GM19043 (cell line): ENCODE data around the gene RAET1E.
"Not testable (repeated sequence)": the region's sequence is repeated elsewhere in the genome, so short reads cannot be mapped to it uniquely, and the experiment has no call there.

ENCODE experiments used
- ATAC-seq: cut with Tn5 transposase; IDR thresholded peaks from one replicate; pipeline ENCODE4 v1.9.1; 2021; ENCODE audit warnings: low read depth; ENCODE audit not compliant: unreplicated experiment

RAET1E gene

GRCh38 chr6:149929422-149929821 lies 31.5 kb upstream of the RAET1E start:
- ATAC-seq = no peak

DNA sequence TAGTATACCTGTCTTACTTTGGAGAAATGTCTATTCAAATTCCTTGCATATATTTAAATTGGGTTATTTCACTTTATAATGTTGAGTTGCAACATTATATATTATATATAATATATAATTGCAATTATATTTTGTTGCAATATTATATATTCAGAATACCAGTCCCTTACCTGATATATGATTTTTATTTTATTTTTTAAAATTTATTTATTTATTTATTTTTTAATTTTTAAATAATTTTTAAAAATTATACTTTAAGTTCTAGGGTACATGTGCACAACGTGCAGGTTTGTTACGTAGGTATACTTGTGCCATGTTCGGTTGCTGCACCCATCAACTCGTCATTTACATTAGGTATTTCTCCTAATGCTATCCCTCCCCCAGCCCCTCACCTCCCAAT lies 29.1 kb upstream of the RAET1E start:
- not testable (repeated sequence) for ATAC-seq

DNA sequence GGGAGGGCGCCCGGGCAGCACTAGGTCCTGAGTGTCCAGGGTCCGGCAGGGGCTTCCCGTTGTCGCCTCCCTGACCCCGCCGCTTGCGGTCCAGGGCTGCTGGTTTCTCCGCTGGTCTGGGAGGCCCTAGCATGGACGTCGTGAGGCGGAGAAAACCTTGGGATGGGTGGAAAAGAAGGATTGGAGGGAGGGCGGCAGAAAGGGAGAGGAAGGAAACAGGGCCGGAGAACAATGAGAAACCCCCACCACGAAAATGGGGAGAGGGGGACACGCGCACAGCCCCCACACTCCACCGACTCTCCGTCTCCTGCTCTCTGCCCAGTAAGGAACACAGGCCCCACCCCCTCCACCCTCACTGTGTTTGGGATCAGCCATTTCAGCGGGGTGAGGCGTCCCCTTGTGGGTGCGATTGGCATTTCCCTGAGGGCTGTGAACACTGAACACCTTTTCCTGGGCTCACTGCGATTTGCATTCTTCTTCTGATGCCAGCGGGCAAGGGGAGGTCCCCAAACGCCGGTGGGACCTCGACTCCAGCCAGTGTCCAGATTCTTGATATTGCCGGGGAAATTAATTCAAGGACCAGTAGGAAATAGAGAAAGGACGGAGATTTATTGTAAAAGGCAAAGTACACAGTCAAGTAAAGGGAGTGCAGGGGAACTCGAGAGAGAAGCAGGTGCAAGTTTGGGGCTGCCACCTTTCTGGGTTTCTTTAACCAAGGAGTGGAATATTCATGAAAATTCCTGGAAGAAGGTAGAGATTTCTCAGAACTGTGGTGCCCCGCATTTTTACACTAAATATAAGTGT lies 28.3 kb upstream of the RAET1E start:
- peak; percentile 63 for ATAC-seq

- ATAC-seq = no peak
Measured at GRCh38 chr6:149925253-149925973, 27.5 kb upstream of the RAET1E start.

GRCh38 chr6:149924933-149925252 lies 27.0 kb upstream of the RAET1E start:
- ATAC-seq = no peak

- ATAC-seq = no peak
Measured at GRCh38 chr6:149924206-149924932, 26.5 kb upstream of the RAET1E start.

- no peak for ATAC-seq
Measured at GRCh38 chr6:149923327-149923986, 25.5 kb upstream of the RAET1E start.

GRCh38 chr6:149922642-149923326 lies 24.9 kb upstream of the RAET1E start, which contains the start of gene RAET1G:
RAET1G (minus strand) TSS chr6:149923121; CDS start chr6:149923010, 111 bp downstream.
- ATAC-seq = no peak

GRCh38 chr6:149922091-149922490 lies 24.2 kb upstream of the RAET1E start:
- not testable (repeated sequence) for ATAC-seq

- ATAC-seq = no peak
Measured at GRCh38 chr6:149921361-149921760, 23.4 kb upstream of the RAET1E start.

DNA sequence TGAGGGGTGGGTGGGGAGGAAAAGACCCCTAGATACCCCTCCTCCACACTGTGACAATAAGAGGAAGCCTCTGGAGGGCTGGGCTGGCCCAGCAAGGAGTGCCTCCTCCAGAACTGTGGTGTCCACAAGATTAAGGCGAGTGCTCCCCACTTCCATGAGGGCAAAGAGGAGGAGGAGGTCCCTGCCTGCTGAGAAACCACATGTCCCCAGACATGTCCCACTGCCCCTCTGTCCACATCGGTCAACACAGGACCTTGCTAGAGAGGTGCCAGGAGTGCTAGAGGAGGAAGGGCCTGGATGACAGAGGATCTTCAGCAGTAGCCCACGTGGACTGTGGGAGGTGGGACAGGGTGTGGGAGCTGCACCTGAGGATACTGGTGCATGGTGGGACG lies 21.9 kb upstream of the RAET1E start:
- no peak for ATAC-seq

DNA sequence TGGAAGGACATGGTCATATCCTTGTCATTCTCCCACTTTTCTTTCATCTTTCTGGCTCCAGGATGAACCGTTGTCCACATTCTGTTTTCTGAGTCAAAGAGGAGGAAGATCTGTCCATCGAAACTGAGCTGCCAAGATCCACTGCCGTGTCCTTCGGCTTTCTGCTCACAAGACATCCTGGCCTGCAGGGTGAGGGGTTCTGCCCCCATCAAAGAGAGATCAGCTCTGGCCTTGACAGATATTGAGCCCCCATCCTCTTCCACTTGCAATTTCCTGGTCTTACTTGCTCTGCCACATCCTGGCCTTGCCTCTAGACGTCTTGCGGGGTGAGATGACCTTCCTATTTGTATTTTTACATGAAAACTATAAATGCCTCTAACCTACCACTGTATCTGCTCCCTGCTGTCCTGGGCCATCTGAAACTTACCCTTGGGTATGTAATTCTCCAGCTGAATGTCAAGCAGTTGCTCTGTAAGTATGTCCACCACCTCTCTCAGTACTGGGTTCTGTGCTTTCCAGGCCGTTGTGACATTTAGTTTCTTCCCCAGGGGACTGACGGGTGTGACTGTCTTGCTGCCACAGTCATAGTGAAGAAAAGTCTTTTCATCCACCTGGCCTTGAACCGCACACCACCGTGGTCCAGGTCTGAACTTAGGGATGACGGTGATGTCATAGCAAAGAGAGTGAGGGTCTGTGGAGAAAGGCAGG lies 21.4 kb upstream of the RAET1E start:
- not testable (repeated sequence) for ATAC-seq

GRCh38 chr6:149918151-149918905 lies 20.4 kb upstream of the RAET1E start:
- ATAC-seq = no peak

- no peak for ATAC-seq
Measured at GRCh38 chr6:149917679-149918078, 19.8 kb upstream of the RAET1E start.

- no peak for ATAC-seq
Measured at GRCh38 chr6:149915970-149916865, 18.3 kb upstream of the RAET1E start.

DNA sequence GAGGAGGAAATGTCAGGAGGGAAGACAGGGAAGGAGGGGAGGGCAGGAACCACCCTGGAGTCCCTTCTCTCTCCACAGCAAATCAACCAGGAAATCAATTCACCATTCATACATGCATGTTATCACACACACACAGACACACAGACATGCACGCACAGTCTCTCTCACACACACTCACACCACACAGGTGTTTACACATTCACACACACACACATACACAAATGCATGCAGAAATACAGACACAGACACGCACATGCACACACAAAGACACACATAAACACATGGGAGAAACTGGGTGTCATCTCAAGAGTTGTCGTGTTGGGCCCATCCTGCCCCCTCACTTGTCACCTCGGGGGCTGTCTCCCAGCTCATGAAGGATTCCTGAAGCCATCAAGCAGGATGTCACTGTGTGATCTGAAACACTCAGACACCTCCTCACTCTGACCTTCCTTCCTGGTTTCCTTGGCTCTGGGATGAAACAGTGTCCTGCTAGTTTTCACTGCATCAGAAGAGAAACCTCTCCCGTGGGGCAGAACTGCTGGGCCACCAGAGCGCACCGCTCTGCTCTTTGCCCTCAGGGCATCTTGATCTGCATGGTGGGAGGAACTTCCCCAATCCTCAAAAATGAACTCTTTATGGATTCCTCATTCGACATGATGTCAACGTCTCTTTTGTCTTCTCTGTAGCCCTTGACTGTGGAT lies 15.8 kb upstream of the RAET1E start:
- ATAC-seq = no peak

DNA sequence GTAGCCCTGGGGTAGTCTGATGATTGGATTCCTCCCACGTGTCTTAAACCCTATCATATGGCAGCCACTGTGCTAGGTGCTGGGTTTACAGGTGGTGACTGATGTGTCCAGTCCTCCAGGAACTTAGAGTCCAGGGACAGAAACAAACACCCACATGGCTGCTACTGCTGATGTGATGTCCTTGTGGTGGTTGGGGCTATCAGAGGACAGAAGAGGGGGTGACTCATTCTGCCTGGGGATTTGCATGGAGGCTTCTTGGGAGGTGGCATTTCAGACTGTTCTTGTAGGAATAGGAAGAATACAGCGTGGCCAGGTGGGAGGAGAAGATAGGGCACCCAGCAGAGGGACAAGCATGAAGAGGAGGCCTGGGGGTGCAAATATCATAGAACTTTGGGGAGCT lies 15.2 kb upstream of the RAET1E start:
- ATAC-seq = no peak
